ENCODE results near the gene HBG1.

DNA sequence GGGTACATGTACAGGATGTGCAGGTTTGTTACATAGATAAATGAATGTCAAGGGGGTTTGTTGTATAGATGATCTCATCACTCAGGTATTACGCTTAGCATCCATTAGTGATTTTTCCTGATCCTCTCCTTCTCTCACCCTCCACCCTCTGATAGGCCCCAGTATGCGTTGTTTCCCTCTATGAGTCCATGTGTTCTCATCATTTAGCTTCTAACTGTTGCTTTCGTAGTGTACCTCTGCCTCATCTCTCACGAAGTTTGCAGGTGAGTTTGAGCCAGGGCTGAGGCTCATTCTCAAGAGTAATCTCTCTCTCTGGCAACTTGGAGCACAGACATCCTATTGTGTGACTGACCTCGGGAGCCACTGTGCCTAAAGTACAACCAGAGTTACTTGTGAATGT is 24.7 kb upstream of the HBG1 start:
- TF ChIP-seq POLR2A (IDR thresholded peaks at IDR 0.05; ENCODE audit: low read length) = no peak
- no peak for TF ChIP-seq GATA1 (IDR thresholded peaks at IDR 0.05; ENCODE audit: low read depth, low read length)
